OCI-LY1 (cell line): ENCODE measurements around the gene RPS17.
A peak's percentile ranks its signal among the peaks of the same experiment; 100 is the strongest.

Experiments used
- CTCF ChIP-seq: fragments of 200-600 bp; sonication (generic), shearing (Covaris generic); IDR thresholded peaks from 2 replicates; pipeline ENCODE4 v1.5.1; 2017; ENCODE audit warnings: mild to moderate bottlenecking, antibody characterized with exemption, low read length, moderate library complexity, mixed read lengths
- EZH2 ChIP-seq: fragments of 200-600 bp; sonication (generic), shearing (Covaris generic); IDR thresholded peaks from 2 replicates; pipeline ENCODE4 v1.8.0; 2017; ENCODE audit warnings: borderline replicate concordance, mixed run types, mild to moderate bottlenecking, antibody characterized with exemption, low read length, moderate library complexity, mixed read lengths

GRCh38 chr15:82540055-82540983, at the start of gene RPS17:
- TF ChIP-seq EZH2 (no peak), CTCF (peak; percentile 90)
